H9 (cell line): ENCODE results near the gene MSANTD1. TPM values are rescaled to one million over a fixed set of nuclear protein-coding genes. Genes with fewer than 3 reads are reported as not detected.

Experiments used
- DNase-seq: peaks from one replicate; pipeline ENCODE4 v3.0.0-alpha.2; 2017
- H2AFZ ChIP-seq: one replicate; pipeline ENCODE4 v1.6.1; 2013; ENCODE audit warnings: mild to moderate bottlenecking, low read length, control low read depth, moderate library complexity
- H2AK5ac ChIP-seq: 2 replicates; pipeline ENCODE4 v1.6.1; 2013; ENCODE audit warnings: low read length, control low read depth, mixed read lengths; ENCODE audit not compliant: insufficient read length
- H2BK120ac ChIP-seq: one replicate; pipeline ENCODE4 v1.6.1; 2013; ENCODE audit warnings: low read depth, mild to moderate bottlenecking, low read length, control low read depth, inconsistent platforms; ENCODE audit not compliant: poor library complexity, severe bottlenecking
- H2BK12ac ChIP-seq: 2 replicates; pipeline ENCODE4 v1.6.1; 2013; ENCODE audit warnings: low read length, control low read depth, mixed read lengths, low read depth; ENCODE audit not compliant: insufficient read length
- H2BK15ac ChIP-seq: 2 replicates; pipeline ENCODE4 v1.6.1; 2013; ENCODE audit warnings: low read depth, low read length, control low read depth
- H2BK20ac ChIP-seq: one replicate; pipeline ENCODE4 v1.6.1; 2013; ENCODE audit warnings: low read depth, mild to moderate bottlenecking, low read length, control low read depth, inconsistent platforms; ENCODE audit not compliant: poor library complexity, severe bottlenecking
- H2BK5ac ChIP-seq: 2 replicates; pipeline ENCODE4 v1.6.1; 2013; ENCODE audit warnings: low read length, control low read depth, mixed read lengths; ENCODE audit not compliant: insufficient read length
- H3K14ac ChIP-seq: 2 replicates; pipeline ENCODE4 v1.6.1; 2013; ENCODE audit warnings: low read length, control low read depth; ENCODE audit not compliant: insufficient read depth
- H3K18ac ChIP-seq: 2 replicates; pipeline ENCODE4 v1.6.1; 2013; ENCODE audit warnings: low read depth, mild to moderate bottlenecking, mixed read lengths, low read length, control low read depth; ENCODE audit not compliant: insufficient read length
- H3K23ac ChIP-seq: 2 replicates; pipeline ENCODE4 v1.6.1; 2013; ENCODE audit warnings: low read length, control low read depth, mixed read lengths, low read depth; ENCODE audit not compliant: insufficient read length
- H3K23me2 ChIP-seq: 2 replicates; pipeline ENCODE4 v1.6.1; 2013; ENCODE audit warnings: low read depth, mild to moderate bottlenecking, mixed read lengths, low read length, control low read depth; ENCODE audit not compliant: insufficient read length, poor library complexity, severe bottlenecking
- H3K27ac ChIP-seq: 2 replicates; pipeline ENCODE4 v1.5.1; 2013; ENCODE audit warnings: low read length, control low read depth, mixed read lengths, low read depth; ENCODE audit not compliant: insufficient read length
- H3K27me3 ChIP-seq: 2 replicates; pipeline ENCODE4 v1.6.1; 2013; ENCODE audit warnings: low read length, control low read depth, inconsistent platforms; ENCODE audit not compliant: insufficient read depth
- H3K4ac ChIP-seq: 2 replicates; pipeline ENCODE4 v1.6.1; 2013; ENCODE audit warnings: low read depth, mild to moderate bottlenecking, control low read depth, inconsistent platforms, low read length, moderate library complexity
- H3K4me1 ChIP-seq: 2 replicates; pipeline ENCODE4 v1.6.1; 2013; ENCODE audit warnings: low read length, control low read depth, inconsistent platforms; ENCODE audit not compliant: insufficient read depth
- H3K4me2 ChIP-seq: 2 replicates; pipeline ENCODE4 v1.6.1; 2013; ENCODE audit warnings: low read length, control low read depth, mixed read lengths; ENCODE audit not compliant: insufficient read length, insufficient read depth
- H3K56ac ChIP-seq: 2 replicates; pipeline ENCODE4 v1.6.1; 2013; ENCODE audit warnings: low read depth, mild to moderate bottlenecking, mixed read lengths, low read length, control low read depth; ENCODE audit not compliant: insufficient read length
- H3K79me1 ChIP-seq: 2 replicates; pipeline ENCODE4 v1.6.1; 2013; ENCODE audit warnings: low read depth, mild to moderate bottlenecking, moderate library complexity, low read length, control low read depth, inconsistent platforms; ENCODE audit not compliant: insufficient read depth, poor library complexity, severe bottlenecking
- H3K79me2 ChIP-seq: 2 replicates; pipeline ENCODE4 v1.6.1; 2013; ENCODE audit warnings: low read length, control low read depth, inconsistent platforms; ENCODE audit not compliant: insufficient read depth
- H3K9ac ChIP-seq: 2 replicates; pipeline ENCODE4 v1.6.1; 2013; ENCODE audit warnings: low read length, control low read depth, mixed read lengths; ENCODE audit not compliant: insufficient read length; ENCODE audit errors: extremely low read depth
- H3K9me3 ChIP-seq: one replicate; pipeline ENCODE4 v1.6.1; 2013; ENCODE audit warnings: low read depth, low read length, inconsistent platforms; ENCODE audit not compliant: control insufficient read depth
- H3T11ph ChIP-seq: one replicate; pipeline ENCODE4 v1.6.1; 2013; ENCODE audit warnings: mild to moderate bottlenecking, low read length, control low read depth, inconsistent platforms
- H4K20me1 ChIP-seq: one replicate; pipeline ENCODE4 v1.6.1; 2013; ENCODE audit not compliant: control insufficient read depth, insufficient read length, insufficient read depth
- H4K5ac ChIP-seq: 2 replicates; pipeline ENCODE4 v1.6.1; 2013; ENCODE audit warnings: low read depth, mild to moderate bottlenecking, mixed read lengths, low read length, control low read depth; ENCODE audit not compliant: insufficient read length
- H4K8ac ChIP-seq: replicated peaks from 2 replicates; pipeline ENCODE4 v1.6.1; 2013; ENCODE audit warnings: low read length, control low read depth, mixed read lengths, low read depth; ENCODE audit not compliant: insufficient read length
- H4K91ac ChIP-seq: 2 replicates; pipeline ENCODE4 v1.6.1; 2013; ENCODE audit warnings: low read depth, mild to moderate bottlenecking, moderate library complexity, mixed read lengths, low read length, control low read depth; ENCODE audit not compliant: insufficient read length
- H3K27ac Mint-ChIP-seq, 3 experiments: 2 replicates in 2 of 3; 3 replicates in 1 of 3; pipeline ENCODE4 v1.8.0; 2020 to 2021; ENCODE audit warnings: mixed read lengths in 3 of 3, mild to moderate bottlenecking in 1 of 3, moderate library complexity in 1 of 3
- H3K27me3 Mint-ChIP-seq: 2 replicates; pipeline ENCODE4 v1.8.0; 2021; ENCODE audit warnings: low read depth, mild to moderate bottlenecking, moderate library complexity, mixed read lengths
- H3K36me3 Mint-ChIP-seq, 3 experiments: 2 replicates in 2 of 3; 3 replicates in 1 of 3; pipeline ENCODE4 v1.8.0; 2020 to 2021; ENCODE audit warnings: low read depth in 3 of 3, mixed read lengths in 3 of 3; ENCODE audit not compliant: insufficient read depth in 1 of 3
- H3K4me1 Mint-ChIP-seq, 2 experiments: 2 replicates each; pipeline ENCODE4 v1.8.0; 2020; ENCODE audit warnings: mixed read lengths in 2 of 2
- H3K4me3 Mint-ChIP-seq, 2 experiments: 2 replicates in 1 of 2; 3 replicates in 1 of 2; pipeline ENCODE4 v1.8.0; 2020 to 2021; ENCODE audit warnings: mild to moderate bottlenecking in 2 of 2, mixed read lengths in 2 of 2, moderate library complexity in 1 of 2
- H3K9me3 Mint-ChIP-seq, 2 experiments: 2 replicates in 1 of 2; 3 replicates in 1 of 2; pipeline ENCODE4 v1.8.0; 2020; ENCODE audit warnings: mild to moderate bottlenecking in 2 of 2, mixed read lengths in 2 of 2, moderate library complexity in 1 of 2
- CTCF ChIP-seq: fragments of 200-600 bp; sonication (generic); conservative IDR thresholded peaks from 3 replicates; pipeline ENCODE4 v1.8.0; 2021; ENCODE audit warnings: antibody characterized with exemption, mild to moderate bottlenecking
- WGBS: extraction: QIAGEN DNeasy Blood & Tissue Kit; methylation state at CpG from one replicate; pipeline ENCODE4 v1.1.7; 2013; ENCODE audit warnings: missing lambda C conversion rate, low lambda C conversion rate, mixed read lengths; ENCODE audit not compliant: insufficient read length; ENCODE audit errors: extremely low coverage; 5-methylcytosine and 5-hydroxymethylcytosine counted together
- total RNA-seq: library from RNA; stranded (reverse); gene quantifications from 2 replicates; pipeline ENCODE4 v1.2.1, GENCODE V29; 2021

The MSANTD1 gene
- total RNA-seq, 1 experiment from 2014 or later = 0.83 TPM

DNA sequence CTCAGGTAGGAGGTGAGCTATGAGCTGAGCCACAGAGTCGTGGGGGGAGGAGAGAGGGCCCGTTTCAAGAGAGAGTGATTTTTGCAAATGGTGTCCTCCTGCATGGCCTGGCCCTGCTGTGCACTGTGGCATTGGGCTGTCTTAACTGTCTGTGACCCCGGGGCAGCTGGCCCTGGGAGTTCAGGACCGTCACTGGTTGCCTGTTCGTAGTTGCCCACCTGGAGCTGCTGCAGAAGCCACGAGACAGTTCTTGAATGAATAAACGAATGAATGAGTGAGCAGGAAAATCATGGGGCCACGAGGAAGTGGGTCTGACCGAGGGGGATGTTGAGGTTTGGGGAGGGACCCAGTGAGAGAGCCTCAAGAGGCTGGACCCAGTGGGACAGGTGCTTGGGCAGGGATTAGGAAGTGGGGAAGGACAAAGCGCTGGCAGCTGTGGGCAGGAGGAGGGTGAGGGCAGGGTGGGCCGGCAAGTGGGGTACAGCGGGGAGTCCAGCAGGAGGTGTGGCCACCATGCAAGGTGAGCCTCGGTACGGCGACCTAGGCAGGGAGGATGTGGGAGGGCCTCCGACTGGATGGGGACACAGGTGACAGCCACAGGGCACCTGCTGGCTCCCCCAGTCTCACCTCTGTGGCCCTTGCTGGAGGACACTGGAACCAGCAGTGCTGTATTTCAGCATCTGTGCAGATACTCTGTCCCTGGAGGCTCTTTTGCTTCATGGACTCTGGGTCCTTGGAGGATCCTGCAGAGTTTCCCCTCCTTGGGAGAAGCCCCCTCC lies 54.0 kb downstream of the MSANTD1 start:
- no peaks in the 10 kb centered on the region for H3K36me3 Mint-ChIP-seq
- Histone ChIP-seq H2BK20ac (no peak overlapping the region), H2AFZ (no peak overlapping the region), H2BK15ac (no peak overlapping the region), H3K23me2 (no peaks in the 10 kb centered on the region), H4K91ac (no peak overlapping the region), H3K4ac (no peak overlapping the region), H3T11ph (no peak overlapping the region), H3K23ac (no peak overlapping the region), H4K8ac (peak overlapping the region; percentile 13), H3K18ac (no peak overlapping the region), H3K9me3 (no peaks in the 10 kb centered on the region), H3K14ac (peak overlapping the region; percentile 41), H3K4me1 (no peaks in the 10 kb centered on the region), H2BK120ac (no peak overlapping the region), H2BK12ac (no peak overlapping the region), H3K79me2 (no peaks in the 10 kb centered on the region), H2BK5ac (no peak overlapping the region), H3K27ac (no peak overlapping the region), H2AK5ac (no peak overlapping the region), H3K56ac (no peak overlapping the region), H4K20me1 (peaks cover 3% of the 10 kb centered on the region), H4K5ac (no peak overlapping the region), H3K4me2 (no peak overlapping the region), H3K79me1 (no peaks in the 10 kb centered on the region), H3K9ac (no peak overlapping the region), H3K27me3 (no peaks in the 10 kb centered on the region)
- no peak overlapping the region for H3K4me3 Mint-ChIP-seq
- peak; percentile 25 for DNase-seq
- H3K9me3 Mint-ChIP-seq = no peaks in the 10 kb centered on the region
- no peak for TF ChIP-seq CTCF
- peak overlapping the region in 2 of 3 experiments; percentile 45 to 49; a peak in 3 of 7 replicates for H3K27ac Mint-ChIP-seq
- WGBS = no CpG with 5 or more reads among the region's 16 CpGs
- H3K27me3 Mint-ChIP-seq = peaks cover 2% of the 10 kb centered on the region; the same call in 1 of the 2 replicates
- peaks cover 43 to 64% of the 10 kb centered on the region in 2 experiments for H3K4me1 Mint-ChIP-seq
